ENCODE measurements around the gene CCNL1. TPM values are rescaled to one million over a fixed set of nuclear protein-coding genes. Genes with fewer than 3 reads are reported as not detected.
A peak's percentile ranks its signal among the peaks of the same experiment; 100 is the strongest.
"Not testable (repeated sequence)": the region's sequence is repeated elsewhere in the genome, so short reads cannot be mapped to it uniquely, and the experiment has no call there.

CCNL1 gene
- total RNA-seq, 1 donor from 2014 or later: 19.2 TPM

GRCh38 chr3:157166561-157166960, 6.6 kb upstream of the CCNL1 start:
- TF ChIP-seq CTCF (IDR thresholded peaks at IDR 0.05; ENCODE audit: borderline replicate concordance): no peak
- Histone ChIP-seq H3K4me1 (peaks cover 4% of the 10 kb centered on the region), H3K4me3 (no peak overlapping the region), H3K27ac (replicated peaks) (no peak overlapping the region), H3K36me3 (no peaks in the 10 kb centered on the region), H3K27me3 (ENCODE audit: low read depth) (no peaks in the 10 kb centered on the region), H3K9me3 (replicated peaks) (no peaks in the 10 kb centered on the region)
- no peak for DNase-seq
- intact Hi-C loops (cut with micrococcal nuclease): no loop called here

- H3K27ac ChIP-seq (replicated peaks): no peak overlapping the region
- no peaks in the 10 kb centered on the region for H3K9me3 ChIP-seq (replicated peaks)
- intact Hi-C loops (cut with micrococcal nuclease): no loop called here
- no peak for DNase-seq
- H3K4me1 ChIP-seq: peaks cover 9% of the 10 kb centered on the region
- H3K4me3 ChIP-seq: no peak overlapping the region
- H3K27me3 ChIP-seq (ENCODE audit: low read depth): no peaks in the 10 kb centered on the region
- no peak for TF ChIP-seq CTCF (IDR thresholded peaks at IDR 0.05; ENCODE audit: borderline replicate concordance)
- no peaks in the 10 kb centered on the region for H3K36me3 ChIP-seq
Observed at GRCh38 chr3:157166115-157166514, 6.2 kb upstream of the CCNL1 start.

DNA sequence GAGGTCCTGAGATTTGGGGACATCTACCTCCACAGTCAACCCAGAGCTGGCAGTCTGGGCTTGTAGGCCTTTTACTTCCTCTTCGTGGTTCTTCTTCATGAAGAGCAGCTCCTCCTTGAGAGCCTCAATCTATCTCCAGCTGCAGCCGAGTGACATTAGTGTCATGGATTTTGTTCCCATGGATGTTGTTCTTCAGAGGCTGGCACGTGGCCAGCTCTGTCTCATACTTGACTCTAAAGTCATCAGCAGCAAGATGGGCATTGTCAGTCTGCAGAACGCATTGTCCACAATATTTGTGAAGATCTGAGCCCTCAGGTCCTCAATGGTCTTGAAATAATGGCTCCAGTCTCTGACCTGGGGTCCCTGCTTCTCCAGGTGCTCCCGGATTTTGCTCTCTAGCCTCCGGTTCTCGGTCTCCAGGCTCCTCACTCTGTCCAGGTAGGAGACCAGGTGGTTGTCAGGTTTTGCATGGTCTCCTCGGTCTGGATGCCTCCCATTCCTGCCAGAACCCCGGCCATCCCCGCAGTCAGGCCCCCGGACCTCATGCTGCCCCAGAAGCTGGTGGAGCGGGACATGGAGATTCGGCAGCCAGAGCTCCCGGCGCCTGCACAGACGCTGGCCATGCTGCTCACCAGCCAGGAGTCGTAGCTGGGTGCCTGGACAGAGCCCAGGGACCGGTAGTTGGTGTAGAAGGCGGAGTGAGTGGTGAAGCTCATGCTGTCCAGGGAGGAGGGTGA, 3.4 kb upstream of the CCNL1 start:
- no peaks in the 10 kb centered on the region for H3K9me3 ChIP-seq (replicated peaks)
- no peak for TF ChIP-seq CTCF (IDR thresholded peaks at IDR 0.05; ENCODE audit: borderline replicate concordance)
- intact Hi-C loops (cut with micrococcal nuclease): no loop called here
- no peaks in the 10 kb centered on the region for H3K27me3 ChIP-seq (ENCODE audit: low read depth)
- peaks cover 5% of the 10 kb centered on the region for H3K36me3 ChIP-seq
- H3K4me1 ChIP-seq: peaks cover 27% of the 10 kb centered on the region
- no peak overlapping the region for H3K27ac ChIP-seq (replicated peaks)
- H3K4me3 ChIP-seq: no peak overlapping the region
- no peak for DNase-seq

- Histone ChIP-seq H3K36me3 (peaks cover 12% of the 10 kb centered on the region), H3K4me1 (peaks cover 35% of the 10 kb centered on the region)
- intact Hi-C loops (cut with micrococcal nuclease); H3K27ac ChIP-seq (replicated peaks); H3K9me3 ChIP-seq (replicated peaks); H3K27me3 ChIP-seq (ENCODE audit: low read depth); H3K4me3 ChIP-seq; DNase-seq: not testable (repeated sequence)
Observed at GRCh38 chr3:157162620-157163019, 2.7 kb upstream of the CCNL1 start.

- Histone ChIP-seq H3K36me3 (peaks cover 30% of the 10 kb centered on the region), H3K27ac (replicated peaks) (peak overlapping the region; percentile 99)
Observed at GRCh38 chr3:157160658-157161424, 894 bp upstream of the CCNL1 start.

More at GRCh38 chr3:157160658-157161424, 894 bp upstream of the CCNL1 start:
- Histone ChIP-seq H3K27me3 (ENCODE audit: low read depth) (no peaks in the 10 kb centered on the region), H3K4me3 (peak overlapping the region; percentile 83), H3K4me1 (peaks cover 52% of the 10 kb centered on the region), H3K9me3 (replicated peaks) (no peaks in the 10 kb centered on the region)
- DNase-seq: peak; percentile 88
- intact Hi-C loops (cut with micrococcal nuclease): no loop called here
- TF ChIP-seq CTCF (IDR thresholded peaks at IDR 0.05; ENCODE audit: borderline replicate concordance): no peak
